SU-DHL-6 (cell line): Measurements from ENCODE around the gene MED27.

Experiments used
- EZH2phosphoT487 ChIP-seq: fragments of 200-600 bp; sonication (generic), shearing (Covaris generic); conservative IDR thresholded peaks from 2 replicates; pipeline ENCODE4 v1.6.1; 2018; ENCODE audit warnings: mild to moderate bottlenecking, antibody characterized with exemption, low read length, moderate library complexity, mixed read lengths
- TF ChIP-seq, protein P1 (sequence below): fragments of 200-600 bp; sonication (generic); IDR thresholded peaks from one replicate; pipeline ENCODE4 v1.5.1; 2017; ENCODE audit warnings: antibody characterized with exemption, mild to moderate bottlenecking, low read length, moderate library complexity; ENCODE audit not compliant: insufficient read depth, poor library complexity, severe bottlenecking

DNA sequence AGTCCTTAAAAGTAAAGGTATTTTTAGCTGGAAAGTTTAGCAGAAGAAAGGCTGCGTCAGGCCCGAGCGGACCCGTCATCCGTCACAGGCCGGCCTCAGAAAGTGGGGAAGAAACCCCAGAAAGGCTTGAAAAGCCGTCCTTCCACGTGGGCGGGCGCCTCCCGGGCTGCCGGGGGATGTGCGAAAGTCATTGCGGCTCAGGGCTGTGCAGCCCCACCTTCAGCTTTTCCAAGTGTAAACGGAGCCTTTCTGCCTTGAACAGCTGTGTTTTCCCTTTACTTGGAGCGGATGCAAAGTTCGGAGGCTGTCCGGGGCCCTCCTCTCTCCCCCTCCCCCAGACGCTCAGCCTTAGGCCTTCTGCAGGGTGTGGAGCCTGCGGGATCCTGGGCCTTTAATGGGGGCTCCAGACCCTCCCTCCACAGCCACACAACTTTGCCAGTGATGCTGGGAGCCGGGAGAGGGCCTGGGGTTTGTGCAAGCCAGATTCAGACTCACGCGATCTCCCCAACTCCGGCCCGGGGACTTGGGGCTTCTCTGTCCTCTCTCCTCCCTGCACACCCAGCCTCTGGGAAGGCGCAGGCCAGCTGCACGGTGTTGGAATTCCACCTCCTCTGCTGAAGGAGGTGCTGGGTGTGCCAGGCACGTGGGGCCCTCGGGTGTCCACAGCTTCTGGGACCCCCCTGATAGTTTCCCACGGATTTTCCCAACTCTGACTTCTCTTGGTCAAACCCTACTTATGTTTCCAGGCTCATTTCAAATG lies 244.3 kb downstream of the MED27 start:
- TF ChIP-seq, protein P1, sequence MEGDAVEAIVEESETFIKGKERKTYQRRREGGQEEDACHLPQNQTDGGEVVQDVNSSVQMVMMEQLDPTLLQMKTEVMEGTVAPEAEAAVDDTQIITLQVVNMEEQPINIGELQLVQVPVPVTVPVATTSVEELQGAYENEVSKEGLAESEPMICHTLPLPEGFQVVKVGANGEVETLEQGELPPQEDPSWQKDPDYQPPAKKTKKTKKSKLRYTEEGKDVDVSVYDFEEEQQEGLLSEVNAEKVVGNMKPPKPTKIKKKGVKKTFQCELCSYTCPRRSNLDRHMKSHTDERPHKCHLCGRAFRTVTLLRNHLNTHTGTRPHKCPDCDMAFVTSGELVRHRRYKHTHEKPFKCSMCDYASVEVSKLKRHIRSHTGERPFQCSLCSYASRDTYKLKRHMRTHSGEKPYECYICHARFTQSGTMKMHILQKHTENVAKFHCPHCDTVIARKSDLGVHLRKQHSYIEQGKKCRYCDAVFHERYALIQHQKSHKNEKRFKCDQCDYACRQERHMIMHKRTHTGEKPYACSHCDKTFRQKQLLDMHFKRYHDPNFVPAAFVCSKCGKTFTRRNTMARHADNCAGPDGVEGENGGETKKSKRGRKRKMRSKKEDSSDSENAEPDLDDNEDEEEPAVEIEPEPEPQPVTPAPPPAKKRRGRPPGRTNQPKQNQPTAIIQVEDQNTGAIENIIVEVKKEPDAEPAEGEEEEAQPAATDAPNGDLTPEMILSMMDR: no peak
- TF ChIP-seq EZH2phosphoT487: no peak
